Measurements from ENCODE around the gene PTCHD1.

The PTCHD1 gene

GRCh38 chrX:23387550-23388184 lies 53.0 kb downstream of the PTCHD1 start:
- Histone ChIP-seq H3K4me3 (ENCODE audit: low read depth, low read length) (no peak overlapping the region), H3K27ac (no peak overlapping the region), H2AFZ (no peak overlapping the region), H3K4me1 (no peaks in the 10 kb centered on the region), H3K27me3 (ENCODE audit: control insufficient read depth, insufficient read depth, low read length) (no peaks in the 10 kb centered on the region), H3K4me2 (ENCODE audit: low read length) (no peak overlapping the region), H3K79me2 (no peaks in the 10 kb centered on the region), H3K36me3 (ENCODE audit: control insufficient read depth, insufficient read depth, low read length) (no peaks in the 10 kb centered on the region), H3K9ac (no peak overlapping the region), H3K9me3 (ENCODE audit: control insufficient read depth, low read length) (no peaks in the 10 kb centered on the region)
- no peak for TF ChIP-seq CTCF (IDR thresholded peaks at IDR 0.05)

- no peak overlapping the region for H3K9ac ChIP-seq
- H3K27ac ChIP-seq = no peak overlapping the region
- no peaks in the 10 kb centered on the region for H3K79me2 ChIP-seq
- no peaks in the 10 kb centered on the region for H3K36me3 ChIP-seq (ENCODE audit: control insufficient read depth, insufficient read depth, low read length)
- no peaks in the 10 kb centered on the region for H3K27me3 ChIP-seq (ENCODE audit: control insufficient read depth, insufficient read depth, low read length)
- no peaks in the 10 kb centered on the region for H3K9me3 ChIP-seq (ENCODE audit: control insufficient read depth, low read length)
- TF ChIP-seq CTCF (IDR thresholded peaks at IDR 0.05) = no peak
- H3K4me2 ChIP-seq (ENCODE audit: low read length) = no peak overlapping the region
- H3K4me3 ChIP-seq (ENCODE audit: low read depth, low read length) = no peak overlapping the region
- no peak overlapping the region for H2AFZ ChIP-seq
- H3K4me1 ChIP-seq = no peaks in the 10 kb centered on the region
Observed at GRCh38 chrX:23389196-23389792, 54.6 kb downstream of the PTCHD1 start.

- Histone ChIP-seq H3K4me3 (ENCODE audit: low read depth, low read length) (no peak overlapping the region), H3K27ac (no peak overlapping the region), H3K27me3 (ENCODE audit: control insufficient read depth, insufficient read depth, low read length) (no peaks in the 10 kb centered on the region), H3K79me2 (no peaks in the 10 kb centered on the region), H2AFZ (no peak overlapping the region), H3K36me3 (ENCODE audit: control insufficient read depth, insufficient read depth, low read length) (no peaks in the 10 kb centered on the region), H3K4me1 (no peaks in the 10 kb centered on the region), H3K9ac (no peak overlapping the region), H3K9me3 (ENCODE audit: control insufficient read depth, low read length) (no peaks in the 10 kb centered on the region), H3K4me2 (ENCODE audit: low read length) (no peak overlapping the region)
- TF ChIP-seq CTCF (IDR thresholded peaks at IDR 0.05) = no peak
Observed at GRCh38 chrX:23390979-23391378, 56.3 kb downstream of the PTCHD1 start.

- H3K4me3 ChIP-seq (ENCODE audit: low read depth, low read length) = no peak overlapping the region
- no peak overlapping the region for H3K27ac ChIP-seq
- no peak overlapping the region for H2AFZ ChIP-seq
- no peaks in the 10 kb centered on the region for H3K4me1 ChIP-seq
- no peak overlapping the region for H3K9ac ChIP-seq
- H3K9me3 ChIP-seq (ENCODE audit: control insufficient read depth, low read length) = no peaks in the 10 kb centered on the region
- no peaks in the 10 kb centered on the region for H3K36me3 ChIP-seq (ENCODE audit: control insufficient read depth, insufficient read depth, low read length)
- no peak overlapping the region for H3K4me2 ChIP-seq (ENCODE audit: low read length)
- no peaks in the 10 kb centered on the region for H3K27me3 ChIP-seq (ENCODE audit: control insufficient read depth, insufficient read depth, low read length)
- H3K79me2 ChIP-seq = no peaks in the 10 kb centered on the region
- TF ChIP-seq CTCF (IDR thresholded peaks at IDR 0.05) = no peak
Observed at GRCh38 chrX:23392195-23392594, 57.5 kb downstream of the PTCHD1 start.

GRCh38 chrX:23394421-23394820 lies 59.8 kb downstream of the PTCHD1 start:
- no peaks in the 10 kb centered on the region for H3K36me3 ChIP-seq (ENCODE audit: control insufficient read depth, insufficient read depth, low read length)
- H3K4me1 ChIP-seq = no peaks in the 10 kb centered on the region
- H3K9me3 ChIP-seq (ENCODE audit: control insufficient read depth, low read length) = no peaks in the 10 kb centered on the region
- no peak overlapping the region for H3K4me3 ChIP-seq (ENCODE audit: low read depth, low read length)
- no peaks in the 10 kb centered on the region for H3K27me3 ChIP-seq (ENCODE audit: control insufficient read depth, insufficient read depth, low read length)
- H3K79me2 ChIP-seq = no peaks in the 10 kb centered on the region
- H3K4me2 ChIP-seq (ENCODE audit: low read length) = no peak overlapping the region
- no peak overlapping the region for H3K27ac ChIP-seq
- TF ChIP-seq CTCF (IDR thresholded peaks at IDR 0.05) = no peak
- no peak overlapping the region for H2AFZ ChIP-seq
- no peak overlapping the region for H3K9ac ChIP-seq
